ENCODE data around the gene TPRA1. TPM values are rescaled to one million over a fixed set of nuclear protein-coding genes. Genes with fewer than 3 reads are reported as not detected.

The TPRA1 gene
- total RNA-seq, 1 experiment from 2014 or later = 24.2 TPM

DNA sequence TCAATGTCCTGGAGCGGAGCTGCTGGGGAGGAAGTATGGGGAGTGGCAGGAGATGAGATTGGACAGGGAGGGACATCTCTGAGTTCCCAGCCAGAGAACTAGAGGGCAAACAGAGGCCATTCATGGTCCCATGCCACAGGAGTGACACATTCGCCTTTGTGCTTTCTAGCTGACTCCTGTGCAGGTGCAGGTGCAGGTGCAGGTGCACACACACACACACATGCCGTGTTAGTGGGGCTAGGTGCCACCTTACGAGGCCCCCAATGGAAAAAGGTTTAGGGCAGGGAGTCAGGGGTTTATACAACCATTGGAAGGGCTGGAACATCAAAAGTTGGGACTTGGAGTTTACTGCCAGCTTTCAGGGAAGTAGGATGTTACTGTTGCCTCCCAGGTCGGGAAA, 52.0 kb downstream of the TPRA1 start:
- ChIA-PET CTCF (interaction anchor here (3.4 kb wide), 1 partner anchor 9 kb away, joined by 23 read pairs; no protein-coding TSS in a partner anchor), POLR2A (no interaction called here)
- DNase-seq (ENCODE audit: low spot score) = no peak
- no peak for TF ChIP-seq SMAD3 (CRISPR knock-in tag; IDR thresholded peaks at IDR 0.05; ENCODE audit: borderline replicate concordance)
- Mint-ChIP-seq H3K36me3 (no peaks in the 10 kb centered on the region), H3K4me3 (no peak overlapping the region), H3K27ac (no peak overlapping the region), H3K4me1 (peaks cover 13% of the 10 kb centered on the region), H3K27me3 (ENCODE audit: low read depth) (no peaks in the 10 kb centered on the region; the same call in 1 of the 2 replicates), H3K9me3 (no peaks in the 10 kb centered on the region)
- ATAC-seq = no peak

DNA sequence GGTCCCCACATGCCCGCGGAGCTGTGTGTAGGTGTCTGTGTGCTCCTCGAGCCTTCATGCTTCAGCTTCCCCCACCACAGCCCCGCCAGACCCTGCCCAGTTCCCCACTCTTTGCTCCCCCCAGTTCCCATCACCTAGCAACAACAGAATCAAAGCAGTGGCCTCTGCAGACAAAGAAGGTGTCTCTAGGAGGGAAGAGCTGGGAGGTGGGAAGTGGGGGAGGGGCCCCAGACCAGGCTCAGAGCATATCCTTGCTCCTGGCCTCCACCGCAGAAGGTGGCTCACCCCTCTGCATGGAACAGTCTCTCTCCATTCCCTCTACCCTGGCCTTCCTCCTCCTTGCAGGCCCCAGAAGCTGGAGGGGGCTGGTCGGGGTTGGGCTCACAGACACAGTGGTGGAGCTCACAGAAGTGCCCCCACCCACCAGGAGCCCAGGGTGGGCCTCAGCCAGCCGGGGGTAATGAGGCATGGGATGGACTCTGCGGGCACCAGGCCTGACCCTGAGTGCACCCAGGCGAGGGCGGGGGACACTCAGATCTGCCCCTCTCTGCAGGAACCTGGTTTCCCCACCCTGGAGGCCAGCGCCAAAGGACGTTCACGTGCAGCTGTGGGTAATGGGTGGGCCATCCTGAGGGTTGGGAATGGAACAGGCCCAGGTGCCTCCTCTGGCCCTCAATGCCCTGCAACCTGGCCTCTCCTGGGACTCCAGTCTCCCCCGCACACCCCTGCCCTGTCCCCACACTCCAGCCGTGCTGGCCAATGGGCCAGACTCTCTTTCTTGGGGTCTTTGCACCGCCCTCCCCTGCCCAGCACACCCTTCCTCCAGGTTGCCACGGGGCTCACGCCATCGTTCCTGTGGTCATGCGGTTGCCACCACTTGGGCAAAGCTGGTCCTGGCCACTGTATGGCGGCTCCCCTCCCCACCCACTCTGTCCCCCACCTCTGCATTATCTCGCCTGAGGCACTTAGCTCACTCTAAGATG, 53.4 kb downstream of the TPRA1 start:
- Mint-ChIP-seq H3K27me3 (ENCODE audit: low read depth) (no peaks in the 10 kb centered on the region; the same call in 1 of the 2 replicates), H3K36me3 (no peaks in the 10 kb centered on the region), H3K4me1 (peaks cover 13% of the 10 kb centered on the region), H3K9me3 (no peaks in the 10 kb centered on the region), H3K4me3 (no peak overlapping the region), H3K27ac (no peak overlapping the region)
- ChIA-PET POLR2A (no interaction called here), CTCF (interaction anchor here (0.6 to 3.4 kb wide), 7 partner anchors 7 to 163 kb away, joined by 4 to 23 read pairs (median 4); no protein-coding TSS in a partner anchor)
- DNase-seq (ENCODE audit: low spot score) = peak; percentile 21
- TF ChIP-seq, protein P1, sequence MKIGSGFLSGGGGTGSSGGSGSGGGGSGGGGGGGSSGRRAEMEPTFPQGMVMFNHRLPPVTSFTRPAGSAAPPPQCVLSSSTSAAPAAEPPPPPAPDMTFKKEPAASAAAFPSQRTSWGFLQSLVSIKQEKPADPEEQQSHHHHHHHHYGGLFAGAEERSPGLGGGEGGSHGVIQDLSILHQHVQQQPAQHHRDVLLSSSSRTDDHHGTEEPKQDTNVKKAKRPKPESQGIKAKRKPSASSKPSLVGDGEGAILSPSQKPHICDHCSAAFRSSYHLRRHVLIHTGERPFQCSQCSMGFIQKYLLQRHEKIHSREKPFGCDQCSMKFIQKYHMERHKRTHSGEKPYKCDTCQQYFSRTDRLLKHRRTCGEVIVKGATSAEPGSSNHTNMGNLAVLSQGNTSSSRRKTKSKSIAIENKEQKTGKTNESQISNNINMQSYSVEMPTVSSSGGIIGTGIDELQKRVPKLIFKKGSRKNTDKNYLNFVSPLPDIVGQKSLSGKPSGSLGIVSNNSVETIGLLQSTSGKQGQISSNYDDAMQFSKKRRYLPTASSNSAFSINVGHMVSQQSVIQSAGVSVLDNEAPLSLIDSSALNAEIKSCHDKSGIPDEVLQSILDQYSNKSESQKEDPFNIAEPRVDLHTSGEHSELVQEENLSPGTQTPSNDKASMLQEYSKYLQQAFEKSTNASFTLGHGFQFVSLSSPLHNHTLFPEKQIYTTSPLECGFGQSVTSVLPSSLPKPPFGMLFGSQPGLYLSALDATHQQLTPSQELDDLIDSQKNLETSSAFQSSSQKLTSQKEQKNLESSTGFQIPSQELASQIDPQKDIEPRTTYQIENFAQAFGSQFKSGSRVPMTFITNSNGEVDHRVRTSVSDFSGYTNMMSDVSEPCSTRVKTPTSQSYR (CRISPR knock-in tag; IDR thresholded peaks at IDR 0.05) = peak; percentile 77; the same call in 1 of the 2 replicates
- TF ChIP-seq EMX1 (CRISPR knock-in tag; IDR thresholded peaks at IDR 0.05) = no peak
- TF ChIP-seq MXD4 (CRISPR knock-in tag; IDR thresholded peaks at IDR 0.05; ENCODE audit: borderline replicate concordance) = no peak
- peak; percentile 75 for ATAC-seq

DNA sequence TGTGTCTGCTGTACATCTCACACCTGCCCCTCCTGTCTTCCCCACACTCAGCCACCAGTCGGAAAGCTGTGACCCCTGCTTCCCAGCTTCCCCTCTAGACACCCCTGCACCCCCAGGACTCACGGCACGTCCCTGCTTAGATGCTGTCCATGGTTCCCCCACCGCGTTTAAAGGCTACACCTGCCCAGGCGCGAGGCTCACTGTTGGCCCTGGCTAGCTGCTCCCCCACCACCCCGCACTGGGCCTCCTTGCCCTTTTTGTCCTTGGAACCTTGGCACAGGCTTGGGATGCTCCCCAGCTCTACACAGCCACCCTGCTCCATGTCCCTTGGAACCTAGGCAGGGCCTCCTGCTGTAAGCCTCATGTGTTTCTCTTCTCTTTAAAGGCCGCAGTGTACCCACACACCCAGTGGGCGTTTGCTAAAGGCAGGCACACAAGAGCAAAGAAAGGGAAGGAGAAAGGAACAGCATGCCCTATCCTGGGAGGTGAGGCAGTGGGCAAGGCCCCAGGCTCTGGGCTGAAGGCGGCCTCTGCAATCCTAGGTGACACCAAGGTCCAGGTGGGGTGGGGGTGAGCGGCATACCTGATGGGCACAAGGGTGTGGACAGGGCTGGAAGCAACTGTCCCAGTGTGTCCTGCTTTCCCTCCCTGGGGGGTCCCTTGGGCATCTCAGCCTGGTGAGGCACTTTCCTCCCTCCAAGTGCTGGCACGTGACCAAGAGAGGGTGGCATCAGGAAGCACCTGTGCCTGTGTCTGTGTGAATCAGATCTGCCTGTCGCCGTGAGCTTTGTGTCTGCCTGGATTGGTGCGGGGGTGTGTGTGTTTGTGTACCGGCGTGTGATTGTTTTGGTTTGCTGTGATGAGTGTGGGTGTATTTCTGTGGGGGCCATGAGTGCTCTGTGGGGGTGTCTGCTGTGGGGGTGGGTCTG, 54.4 kb downstream of the TPRA1 start:
- POLR2A ChIA-PET = interaction anchor here (0.6 kb wide), 1 partner anchor 1169 kb away, joined by 8 read pairs; no protein-coding TSS in a partner anchor

DNA sequence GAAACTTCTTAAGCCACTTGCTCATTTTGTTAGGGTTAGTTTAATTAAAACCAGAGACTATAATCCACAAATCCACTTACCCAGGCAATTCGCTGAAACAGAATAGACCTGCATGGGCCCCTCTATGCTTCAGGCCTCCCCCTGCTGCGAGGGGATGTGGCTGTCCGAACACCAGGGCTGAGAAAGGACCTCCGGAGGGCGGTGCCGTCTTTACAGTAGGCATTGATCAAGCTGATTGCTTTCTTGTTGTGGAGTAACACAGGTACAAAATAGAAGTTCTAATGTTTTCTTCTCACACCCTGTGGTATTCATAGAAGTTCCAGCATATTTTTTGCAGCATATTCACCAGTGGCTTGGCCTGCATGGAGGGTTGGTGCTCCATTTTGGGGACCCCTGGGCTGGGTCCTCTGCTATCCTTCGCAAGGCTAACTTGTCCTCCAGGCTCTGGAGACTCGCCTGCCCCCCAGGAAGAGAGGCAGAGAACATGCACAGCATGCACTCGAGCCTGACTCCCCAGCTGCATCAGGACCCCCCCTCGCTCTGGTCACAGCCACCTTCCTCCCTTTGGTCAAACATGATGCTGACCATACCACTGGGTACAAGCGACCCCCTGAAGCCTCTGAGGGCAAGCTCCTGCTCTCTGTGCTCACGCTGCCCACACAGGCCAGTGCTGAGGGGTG, 55.3 kb downstream of the TPRA1 start:
- Mint-ChIP-seq H3K27ac (no peak overlapping the region), H3K27me3 (ENCODE audit: low read depth) (no peaks in the 10 kb centered on the region), H3K36me3 (no peaks in the 10 kb centered on the region), H3K9me3 (no peaks in the 10 kb centered on the region), H3K4me3 (no peak overlapping the region), H3K4me1 (peaks cover 13% of the 10 kb centered on the region)
- ChIA-PET POLR2A (no interaction called here), CTCF (interaction anchor here (0.8 to 3.4 kb wide), 4 partner anchors 9 to 56 kb away, joined by 3 to 23 read pairs (median 6); no protein-coding TSS in a partner anchor)
- DNase-seq (ENCODE audit: low spot score) (no peak), ATAC-seq (0 out of 2 replicates have a peak, but pooled peaks have one; percentile 15)
- TF ChIP-seq CREB1 (CRISPR knock-in tag; IDR thresholded peaks at IDR 0.05) (no peak), ESRRA (CRISPR knock-in tag; IDR thresholded peaks at IDR 0.05; ENCODE audit: borderline replicate concordance) (no peak), CBFB (CRISPR knock-in tag; IDR thresholded peaks at IDR 0.05; ENCODE audit: low read depth) (no peak), ZBTB21 (CRISPR knock-in tag; IDR thresholded peaks at IDR 0.05; ENCODE audit: borderline replicate concordance) (no peak), NR3C1 (CRISPR knock-in tag; conservative IDR thresholded peaks at IDR 0.05; ENCODE audit: low read depth) (no peak), JUN (CRISPR knock-in tag; IDR thresholded peaks at IDR 0.05) (no peak)
- TF ChIP-seq, protein P2, sequence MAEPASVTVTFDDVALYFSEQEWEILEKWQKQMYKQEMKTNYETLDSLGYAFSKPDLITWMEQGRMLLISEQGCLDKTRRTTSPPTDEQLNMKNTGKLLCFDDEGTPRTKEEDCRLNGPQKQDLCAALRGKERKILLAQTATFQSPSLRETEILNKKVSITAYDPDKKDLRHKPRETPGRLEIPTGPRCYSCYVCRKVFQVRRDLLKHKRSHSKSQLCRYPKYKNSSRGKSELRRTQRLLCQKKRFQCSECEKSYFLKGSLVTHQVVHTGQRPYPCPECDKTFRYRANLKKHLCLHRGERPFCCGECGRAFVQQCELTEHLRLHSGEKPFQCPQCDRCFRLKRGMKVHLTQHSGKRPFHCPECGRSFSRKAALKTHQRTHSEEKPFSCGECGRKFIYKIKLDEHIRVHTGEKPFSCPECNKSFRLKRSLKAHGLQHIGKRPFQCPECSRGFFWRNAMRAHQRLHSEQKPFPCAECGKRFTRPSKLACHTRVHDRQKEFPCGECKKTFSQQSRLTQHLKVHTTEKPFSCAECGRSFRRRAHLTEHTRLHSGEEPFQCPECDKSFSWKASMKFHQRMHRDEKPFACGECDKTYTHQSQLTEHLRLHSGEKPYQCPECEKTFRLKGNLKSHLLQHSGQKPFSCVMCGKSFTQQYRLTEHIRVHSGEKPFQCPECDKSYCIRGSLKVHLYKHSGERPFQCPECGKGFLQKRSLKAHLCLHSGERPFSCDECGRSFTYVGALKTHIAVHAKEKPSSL (CRISPR knock-in tag; conservative IDR thresholded peaks at IDR 0.05) = no peak
- TF ChIP-seq, protein P3, sequence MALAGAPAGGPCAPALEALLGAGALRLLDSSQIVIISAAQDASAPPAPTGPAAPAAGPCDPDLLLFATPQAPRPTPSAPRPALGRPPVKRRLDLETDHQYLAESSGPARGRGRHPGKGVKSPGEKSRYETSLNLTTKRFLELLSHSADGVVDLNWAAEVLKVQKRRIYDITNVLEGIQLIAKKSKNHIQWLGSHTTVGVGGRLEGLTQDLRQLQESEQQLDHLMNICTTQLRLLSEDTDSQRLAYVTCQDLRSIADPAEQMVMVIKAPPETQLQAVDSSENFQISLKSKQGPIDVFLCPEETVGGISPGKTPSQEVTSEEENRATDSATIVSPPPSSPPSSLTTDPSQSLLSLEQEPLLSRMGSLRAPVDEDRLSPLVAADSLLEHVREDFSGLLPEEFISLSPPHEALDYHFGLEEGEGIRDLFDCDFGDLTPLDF (CRISPR knock-in tag; IDR thresholded peaks at IDR 0.05) = no peak

More for the DNA sequence above, 54.4 kb downstream of the TPRA1 start:
- H3K4me3 Mint-ChIP-seq = no peak overlapping the region
- CTCF ChIA-PET = interaction anchor here (0.7 to 3.4 kb wide), 7 partner anchors 8 to 81 kb away, joined by 3 to 23 read pairs (median 4); no protein-coding TSS in a partner anchor
- DNase-seq (ENCODE audit: low spot score) (no peak), ATAC-seq (no peak)
- H3K27ac Mint-ChIP-seq = no peak overlapping the region
- no peaks in the 10 kb centered on the region; the same call in 1 of the 2 replicates for H3K27me3 Mint-ChIP-seq (ENCODE audit: low read depth)
- peaks cover 13% of the 10 kb centered on the region for H3K4me1 Mint-ChIP-seq
- TF ChIP-seq GRHL2 (CRISPR knock-in tag; IDR thresholded peaks at IDR 0.05; ENCODE audit: insufficient replicate concordance, severe bottlenecking) = no peak
- peak; percentile 26; the same call in 1 of the 2 replicates for TF ChIP-seq SMAD4 (CRISPR knock-in tag; IDR thresholded peaks at IDR 0.05)
- TF ChIP-seq OVOL2 (CRISPR knock-in tag; IDR thresholded peaks at IDR 0.05; ENCODE audit: borderline replicate concordance) = no peak
- TF ChIP-seq, protein P4, sequence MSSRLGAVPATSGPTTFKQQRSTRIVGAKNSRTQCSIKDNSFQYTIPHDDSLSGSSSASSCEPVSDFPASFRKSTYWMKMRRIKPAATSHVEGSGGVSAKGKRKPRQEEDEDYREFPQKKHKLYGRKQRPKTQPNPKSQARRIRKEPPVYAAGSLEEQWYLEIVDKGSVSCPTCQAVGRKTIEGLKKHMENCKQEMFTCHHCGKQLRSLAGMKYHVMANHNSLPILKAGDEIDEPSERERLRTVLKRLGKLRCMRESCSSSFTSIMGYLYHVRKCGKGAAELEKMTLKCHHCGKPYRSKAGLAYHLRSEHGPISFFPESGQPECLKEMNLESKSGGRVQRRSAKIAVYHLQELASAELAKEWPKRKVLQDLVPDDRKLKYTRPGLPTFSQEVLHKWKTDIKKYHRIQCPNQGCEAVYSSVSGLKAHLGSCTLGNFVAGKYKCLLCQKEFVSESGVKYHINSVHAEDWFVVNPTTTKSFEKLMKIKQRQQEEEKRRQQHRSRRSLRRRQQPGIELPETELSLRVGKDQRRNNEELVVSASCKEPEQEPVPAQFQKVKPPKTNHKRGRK (CRISPR knock-in tag; IDR thresholded peaks at IDR 0.05; ENCODE audit: borderline replicate concordance) = no peak
- no peak for TF ChIP-seq ATF1 (CRISPR knock-in tag; IDR thresholded peaks at IDR 0.05)
- TF ChIP-seq SOX15 (CRISPR knock-in tag; IDR thresholded peaks at IDR 0.05) = no peak
- no peaks in the 10 kb centered on the region for H3K9me3 Mint-ChIP-seq
- H3K36me3 Mint-ChIP-seq = no peaks in the 10 kb centered on the region
